GM23338 (cell line): ENCODE measurements around the gene CDK17. TPM values are rescaled to one million over a fixed set of nuclear protein-coding genes. Genes with fewer than 3 reads are reported as not detected.

Experiments used
- ATAC-seq: fragments of 200-7000 bp; cut with Tn5 transposase; 3 replicates; pipeline ENCODE4 v1.9.1; 2020
- DNase-seq: peaks from one replicate; pipeline ENCODE4 v3.0.0-alpha.2; 2015; ENCODE audit warnings: low spot score
- H2AFZ ChIP-seq: fragments of 200-600 bp; sonication (generic); 2 replicates; pipeline ENCODE4 v1.8.0; 2016; ENCODE audit warnings: antibody characterized with exemption, mild to moderate bottlenecking, moderate library complexity
- H3F3A ChIP-seq: fragments of 200-600 bp; sonication (generic); replicated peaks from 2 replicates; pipeline ENCODE4 v1.8.0; 2017; ENCODE audit warnings: antibody characterized with exemption, mixed run types, low read depth
- H3K27ac ChIP-seq: fragments of 200-600 bp; sonication (generic); 2 replicates; pipeline ENCODE4 v1.6.1; 2016; ENCODE audit warnings: low read depth
- H3K27me3 ChIP-seq: fragments of 200-600 bp; sonication (generic); 2 replicates; pipeline ENCODE4 v1.8.0; 2016; ENCODE audit warnings: mild to moderate bottlenecking, mixed run types, moderate library complexity; ENCODE audit not compliant: insufficient read depth
- H3K36me3 ChIP-seq: fragments of 200-600 bp; sonication (generic); 2 replicates; pipeline ENCODE4 v1.8.0; 2016; ENCODE audit warnings: mild to moderate bottlenecking; ENCODE audit not compliant: insufficient read depth
- H3K4me1 ChIP-seq: fragments of 200-600 bp; sonication (generic); 2 replicates; pipeline ENCODE4 v1.8.0; 2016; ENCODE audit warnings: mild to moderate bottlenecking, moderate library complexity; ENCODE audit not compliant: insufficient read depth
- H3K4me2 ChIP-seq: fragments of 200-600 bp; sonication (generic); 2 replicates; pipeline ENCODE4 v1.7.1; 2017; ENCODE audit warnings: mixed run types
- H3K4me3 ChIP-seq: fragments of 200-600 bp; sonication (generic); 2 replicates; pipeline ENCODE4 v1.6.1; 2016; ENCODE audit warnings: mixed run types
- H3K79me2 ChIP-seq: fragments of 200-600 bp; sonication (generic); replicated peaks from 2 replicates; pipeline ENCODE4 v1.8.0; 2017; ENCODE audit warnings: mild to moderate bottlenecking; ENCODE audit not compliant: insufficient read depth
- H3K9me2 ChIP-seq: fragments of 200-600 bp; sonication (generic); 2 replicates; pipeline ENCODE4 v1.8.0; 2017; ENCODE audit not compliant: insufficient read depth
- H4K20me1 ChIP-seq: fragments of 200-600 bp; sonication (generic); replicated peaks from 2 replicates; pipeline ENCODE4 v1.8.0; 2017; ENCODE audit warnings: mild to moderate bottlenecking; ENCODE audit not compliant: insufficient read depth
- H3K27ac Mint-ChIP-seq: 2 replicates; pipeline ENCODE4 v1.8.0; 2020; ENCODE audit warnings: inconsistent platforms, mild to moderate bottlenecking, moderate library complexity, mixed read lengths
- H3K27me3 Mint-ChIP-seq: 3 replicates; pipeline ENCODE4 v1.8.0; 2022; ENCODE audit warnings: low read depth, mild to moderate bottlenecking, moderate library complexity, mixed read lengths, inconsistent platforms; ENCODE audit not compliant: insufficient read depth, poor library complexity
- H3K36me3 Mint-ChIP-seq: 3 replicates; pipeline ENCODE4 v1.8.0; 2021; ENCODE audit warnings: low read depth, mild to moderate bottlenecking, inconsistent platforms, moderate library complexity, mixed read lengths
- H3K4me1 Mint-ChIP-seq: 3 replicates; pipeline ENCODE4 v1.8.0; 2020; ENCODE audit warnings: mild to moderate bottlenecking, inconsistent platforms, mixed read lengths
- H3K4me3 Mint-ChIP-seq: 3 replicates; pipeline ENCODE4 v1.8.0; 2021; ENCODE audit warnings: moderate library complexity, mild to moderate bottlenecking, inconsistent platforms, mixed read lengths
- H3K9me3 Mint-ChIP-seq: 3 replicates; pipeline ENCODE4 v1.8.0; 2020; ENCODE audit warnings: moderate library complexity, mild to moderate bottlenecking, inconsistent platforms, mixed read lengths
- CREB1 ChIP-seq: fragments of 250-450 bp; sonication (Bioruptor Pico); IDR thresholded peaks from 2 replicates; pipeline ENCODE4 v1.5.0; 2020; ENCODE audit warnings: low read depth, mild to moderate bottlenecking, moderate library complexity
- EZH2 ChIP-seq: fragments of 200-600 bp; sonication (generic); IDR thresholded peaks from one replicate; pipeline ENCODE4 v1.8.0; 2017; ENCODE audit warnings: antibody characterized with exemption, mild to moderate bottlenecking, low read depth; ENCODE audit not compliant: unreplicated experiment
- EZH2phosphoT487 ChIP-seq: fragments of 200-600 bp; sonication (generic); IDR thresholded peaks from one replicate; pipeline ENCODE4 v1.8.1; 2018; ENCODE audit warnings: antibody characterized with exemption; ENCODE audit not compliant: unreplicated experiment
- JUNB ChIP-seq: IDR thresholded peaks from one replicate; pipeline ENCODE4 v1.6.1; 2016; ENCODE audit warnings: antibody characterized with exemption; ENCODE audit not compliant: unreplicated experiment
- NANOG ChIP-seq: IDR thresholded peaks from 2 replicates; pipeline ENCODE4 v1.6.1; 2016; ENCODE audit warnings: antibody characterized with exemption, borderline replicate concordance
- POLR2AphosphoS5 ChIP-seq: IDR thresholded peaks from 2 replicates; pipeline ENCODE4 v1.6.1; 2016; ENCODE audit warnings: antibody characterized with exemption, low read depth
- STAT1 ChIP-seq: IDR thresholded peaks from one replicate; pipeline ENCODE4 v1.6.1; 2016; ENCODE audit warnings: antibody characterized with exemption; ENCODE audit not compliant: unreplicated experiment
- ZNF114 ChIP-seq: fragments of 250-450 bp; sonication (Bioruptor Pico); IDR thresholded peaks from 2 replicates; pipeline ENCODE4 v1.5.0; 2020; ENCODE audit warnings: mild to moderate bottlenecking, moderate library complexity
- ZNF331 ChIP-seq: fragments of 250-450 bp; sonication (Bioruptor Pico); IDR thresholded peaks from 2 replicates; pipeline ENCODE4 v1.5.0; 2020; ENCODE audit warnings: low read depth, mild to moderate bottlenecking, moderate library complexity
- polyA plus RNA-seq: library from polyadenylated mRNA; unstranded; fragments of >200 nt; fragmentation: Nextera tagmentation; extraction: Ambion mirVana; gene quantifications from 2 replicates; pipeline ENCODE4 v1.2.1, GENCODE V29; 2016
- total RNA-seq: library from RNA; depleted of rRNA; stranded (reverse); fragments of >200 nt; shearing (Covaris generic); gene quantifications from 2 replicates; pipeline ENCODE4 v1.2.3, GENCODE V29; 2014
- TF ChIP-seq, protein P1 (sequence below), 2 experiments: fragments of 200-600 bp in 1 of 2; sonication (generic) in 1 of 2; conservative IDR thresholded peaks; 2 replicates each; pipeline versions ENCODE4 v1.5.1 to v1.6.1; 2016 to 2017; ENCODE audit warnings: antibody characterized with exemption in 2 of 2, low read depth in 2 of 2, mild to moderate bottlenecking in 2 of 2, moderate library complexity in 1 of 2
- TF ChIP-seq, protein P2 (sequence below): fragments of 250-450 bp; sonication (Bioruptor Pico); IDR thresholded peaks from 2 replicates; pipeline ENCODE4 v1.5.0; 2020; ENCODE audit warnings: mild to moderate bottlenecking, moderate library complexity
- TF ChIP-seq, protein P3 (sequence below): IDR thresholded peaks from 2 replicates; pipeline ENCODE4 v1.6.1; 2016; ENCODE audit warnings: antibody characterized with exemption
- TF ChIP-seq, protein P4 (sequence below): IDR thresholded peaks from one replicate; pipeline ENCODE4 v1.6.1; 2018; ENCODE audit warnings: antibody characterized with exemption; ENCODE audit not compliant: unreplicated experiment

CDK17 gene
- total and polyA plus RNA-seq, 2 experiments from 2014 or later = 7.6 to 34.2 TPM

DNA sequence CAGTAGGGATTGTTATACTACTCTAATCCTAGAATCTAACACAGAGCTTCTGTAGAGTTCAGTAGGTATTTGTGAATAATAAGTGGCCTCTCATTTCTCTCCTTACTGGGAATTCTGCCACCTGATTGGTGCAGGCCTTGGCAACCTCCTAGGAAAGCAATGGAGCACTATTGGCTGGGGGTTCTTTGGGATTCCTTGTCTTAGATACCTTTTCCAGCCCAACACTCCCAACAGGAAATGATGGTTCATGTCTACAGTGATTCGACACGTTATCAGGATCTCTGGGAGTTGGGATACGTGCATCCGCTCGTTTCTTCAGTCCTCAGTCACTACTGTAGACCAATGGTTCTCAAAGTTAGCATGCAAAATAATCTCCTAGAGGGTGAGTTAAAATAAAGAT lies 138.7 kb downstream of the CDK17 start:
- Histone ChIP-seq H3K27me3 (no peaks in the 10 kb centered on the region), H3K79me2 (no peaks in the 10 kb centered on the region), H3K27ac (no peak overlapping the region), H3F3A (no peaks in the 10 kb centered on the region), H3K4me1 (no peaks in the 10 kb centered on the region), H3K36me3 (peaks cover 5% of the 10 kb centered on the region; the same call in 1 of the 2 replicates), H4K20me1 (no peaks in the 10 kb centered on the region), H3K9me2 (no peaks in the 10 kb centered on the region), H3K4me3 (no peak overlapping the region), H3K4me2 (no peak overlapping the region), H2AFZ (no peak overlapping the region)
- ATAC-seq = no peak
- H3K36me3 Mint-ChIP-seq = peaks cover 16% of the 10 kb centered on the region; the same call in 2 of the 3 replicates
- H3K27me3 Mint-ChIP-seq = peaks cover 2% of the 10 kb centered on the region
- H3K9me3 Mint-ChIP-seq = no peaks in the 10 kb centered on the region
- H3K4me3 Mint-ChIP-seq = no peak overlapping the region
- H3K27ac Mint-ChIP-seq = no peak overlapping the region
- H3K4me1 Mint-ChIP-seq = peaks cover 7% of the 10 kb centered on the region; the same call in 2 of the 3 replicates
- TF ChIP-seq, protein P1, sequence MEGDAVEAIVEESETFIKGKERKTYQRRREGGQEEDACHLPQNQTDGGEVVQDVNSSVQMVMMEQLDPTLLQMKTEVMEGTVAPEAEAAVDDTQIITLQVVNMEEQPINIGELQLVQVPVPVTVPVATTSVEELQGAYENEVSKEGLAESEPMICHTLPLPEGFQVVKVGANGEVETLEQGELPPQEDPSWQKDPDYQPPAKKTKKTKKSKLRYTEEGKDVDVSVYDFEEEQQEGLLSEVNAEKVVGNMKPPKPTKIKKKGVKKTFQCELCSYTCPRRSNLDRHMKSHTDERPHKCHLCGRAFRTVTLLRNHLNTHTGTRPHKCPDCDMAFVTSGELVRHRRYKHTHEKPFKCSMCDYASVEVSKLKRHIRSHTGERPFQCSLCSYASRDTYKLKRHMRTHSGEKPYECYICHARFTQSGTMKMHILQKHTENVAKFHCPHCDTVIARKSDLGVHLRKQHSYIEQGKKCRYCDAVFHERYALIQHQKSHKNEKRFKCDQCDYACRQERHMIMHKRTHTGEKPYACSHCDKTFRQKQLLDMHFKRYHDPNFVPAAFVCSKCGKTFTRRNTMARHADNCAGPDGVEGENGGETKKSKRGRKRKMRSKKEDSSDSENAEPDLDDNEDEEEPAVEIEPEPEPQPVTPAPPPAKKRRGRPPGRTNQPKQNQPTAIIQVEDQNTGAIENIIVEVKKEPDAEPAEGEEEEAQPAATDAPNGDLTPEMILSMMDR (conservative IDR thresholded peaks at IDR 0.05; ENCODE audit: low read depth in 2 of 2) = no peak
- TF ChIP-seq ZNF331 (CRISPR knock-in tag) (no peak), NANOG (no peak), JUNB (no peak), EZH2 (no peak), CREB1 (CRISPR knock-in tag) (no peak), STAT1 (no peak), POLR2AphosphoS5 (no peak), ZNF114 (CRISPR knock-in tag) (no peak), EZH2phosphoT487 (no peak)
- TF ChIP-seq, protein P2, sequence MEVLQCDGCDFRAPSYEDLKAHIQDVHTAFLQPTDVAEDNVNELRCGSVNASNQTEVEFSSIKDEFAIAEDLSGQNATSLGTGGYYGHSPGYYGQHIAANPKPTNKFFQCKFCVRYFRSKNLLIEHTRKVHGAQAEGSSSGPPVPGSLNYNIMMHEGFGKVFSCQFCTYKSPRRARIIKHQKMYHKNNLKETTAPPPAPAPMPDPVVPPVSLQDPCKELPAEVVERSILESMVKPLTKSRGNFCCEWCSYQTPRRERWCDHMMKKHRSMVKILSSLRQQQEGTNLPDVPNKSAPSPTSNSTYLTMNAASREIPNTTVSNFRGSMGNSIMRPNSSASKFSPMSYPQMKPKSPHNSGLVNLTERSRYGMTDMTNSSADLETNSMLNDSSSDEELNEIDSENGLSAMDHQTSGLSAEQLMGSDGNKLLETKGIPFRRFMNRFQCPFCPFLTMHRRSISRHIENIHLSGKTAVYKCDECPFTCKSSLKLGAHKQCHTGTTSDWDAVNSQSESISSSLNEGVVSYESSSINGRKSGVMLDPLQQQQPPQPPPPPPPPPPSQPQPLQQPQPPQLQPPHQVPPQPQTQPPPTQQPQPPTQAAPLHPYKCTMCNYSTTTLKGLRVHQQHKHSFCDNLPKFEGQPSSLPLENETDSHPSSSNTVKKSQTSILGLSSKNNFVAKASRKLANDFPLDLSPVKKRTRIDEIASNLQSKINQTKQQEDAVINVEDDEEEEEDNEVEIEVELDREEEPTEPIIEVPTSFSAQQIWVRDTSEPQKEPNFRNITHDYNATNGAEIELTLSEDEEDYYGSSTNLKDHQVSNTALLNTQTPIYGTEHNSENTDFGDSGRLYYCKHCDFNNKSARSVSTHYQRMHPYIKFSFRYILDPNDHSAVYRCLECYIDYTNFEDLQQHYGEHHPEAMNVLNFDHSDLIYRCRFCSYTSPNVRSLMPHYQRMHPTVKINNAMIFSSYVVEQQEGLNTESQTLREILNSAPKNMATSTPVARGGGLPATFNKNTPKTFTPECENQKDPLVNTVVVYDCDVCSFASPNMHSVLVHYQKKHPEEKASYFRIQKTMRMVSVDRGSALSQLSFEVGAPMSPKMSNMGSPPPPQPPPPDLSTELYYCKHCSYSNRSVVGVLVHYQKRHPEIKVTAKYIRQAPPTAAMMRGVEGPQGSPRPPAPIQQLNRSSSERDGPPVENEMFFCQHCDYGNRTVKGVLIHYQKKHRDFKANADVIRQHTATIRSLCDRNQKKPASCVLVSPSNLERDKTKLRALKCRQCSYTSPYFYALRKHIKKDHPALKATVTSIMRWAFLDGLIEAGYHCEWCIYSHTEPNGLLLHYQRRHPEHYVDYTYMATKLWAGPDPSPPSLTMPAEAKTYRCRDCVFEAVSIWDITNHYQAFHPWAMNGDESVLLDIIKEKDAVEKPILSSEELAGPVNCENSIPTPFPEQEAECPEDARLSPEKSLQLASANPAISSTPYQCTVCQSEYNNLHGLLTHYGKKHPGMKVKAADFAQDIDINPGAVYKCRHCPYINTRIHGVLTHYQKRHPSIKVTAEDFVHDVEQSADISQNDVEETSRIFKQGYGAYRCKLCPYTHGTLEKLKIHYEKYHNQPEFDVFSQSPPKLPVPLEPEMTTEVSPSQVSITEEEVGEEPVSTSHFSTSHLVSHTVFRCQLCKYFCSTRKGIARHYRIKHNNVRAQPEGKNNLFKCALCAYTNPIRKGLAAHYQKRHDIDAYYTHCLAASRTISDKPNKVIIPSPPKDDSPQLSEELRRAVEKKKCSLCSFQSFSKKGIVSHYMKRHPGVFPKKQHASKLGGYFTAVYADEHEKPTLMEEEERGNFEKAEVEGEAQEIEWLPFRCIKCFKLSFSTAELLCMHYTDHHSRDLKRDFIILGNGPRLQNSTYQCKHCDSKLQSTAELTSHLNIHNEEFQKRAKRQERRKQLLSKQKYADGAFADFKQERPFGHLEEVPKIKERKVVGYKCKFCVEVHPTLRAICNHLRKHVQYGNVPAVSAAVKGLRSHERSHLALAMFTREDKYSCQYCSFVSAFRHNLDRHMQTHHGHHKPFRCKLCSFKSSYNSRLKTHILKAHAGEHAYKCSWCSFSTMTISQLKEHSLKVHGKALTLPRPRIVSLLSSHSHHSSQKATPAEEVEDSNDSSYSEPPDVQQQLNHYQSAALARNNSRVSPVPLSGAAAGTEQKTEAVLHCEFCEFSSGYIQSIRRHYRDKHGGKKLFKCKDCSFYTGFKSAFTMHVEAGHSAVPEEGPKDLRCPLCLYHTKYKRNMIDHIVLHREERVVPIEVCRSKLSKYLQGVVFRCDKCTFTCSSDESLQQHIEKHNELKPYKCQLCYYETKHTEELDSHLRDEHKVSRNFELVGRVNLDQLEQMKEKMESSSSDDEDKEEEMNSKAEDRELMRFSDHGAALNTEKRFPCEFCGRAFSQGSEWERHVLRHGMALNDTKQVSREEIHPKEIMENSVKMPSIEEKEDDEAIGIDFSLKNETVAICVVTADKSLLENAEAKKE (CRISPR knock-in tag) = no peak
- TF ChIP-seq, protein P3, sequence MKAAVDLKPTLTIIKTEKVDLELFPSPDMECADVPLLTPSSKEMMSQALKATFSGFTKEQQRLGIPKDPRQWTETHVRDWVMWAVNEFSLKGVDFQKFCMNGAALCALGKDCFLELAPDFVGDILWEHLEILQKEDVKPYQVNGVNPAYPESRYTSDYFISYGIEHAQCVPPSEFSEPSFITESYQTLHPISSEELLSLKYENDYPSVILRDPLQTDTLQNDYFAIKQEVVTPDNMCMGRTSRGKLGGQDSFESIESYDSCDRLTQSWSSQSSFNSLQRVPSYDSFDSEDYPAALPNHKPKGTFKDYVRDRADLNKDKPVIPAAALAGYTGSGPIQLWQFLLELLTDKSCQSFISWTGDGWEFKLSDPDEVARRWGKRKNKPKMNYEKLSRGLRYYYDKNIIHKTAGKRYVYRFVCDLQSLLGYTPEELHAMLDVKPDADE = no peak
- TF ChIP-seq, protein P4, sequence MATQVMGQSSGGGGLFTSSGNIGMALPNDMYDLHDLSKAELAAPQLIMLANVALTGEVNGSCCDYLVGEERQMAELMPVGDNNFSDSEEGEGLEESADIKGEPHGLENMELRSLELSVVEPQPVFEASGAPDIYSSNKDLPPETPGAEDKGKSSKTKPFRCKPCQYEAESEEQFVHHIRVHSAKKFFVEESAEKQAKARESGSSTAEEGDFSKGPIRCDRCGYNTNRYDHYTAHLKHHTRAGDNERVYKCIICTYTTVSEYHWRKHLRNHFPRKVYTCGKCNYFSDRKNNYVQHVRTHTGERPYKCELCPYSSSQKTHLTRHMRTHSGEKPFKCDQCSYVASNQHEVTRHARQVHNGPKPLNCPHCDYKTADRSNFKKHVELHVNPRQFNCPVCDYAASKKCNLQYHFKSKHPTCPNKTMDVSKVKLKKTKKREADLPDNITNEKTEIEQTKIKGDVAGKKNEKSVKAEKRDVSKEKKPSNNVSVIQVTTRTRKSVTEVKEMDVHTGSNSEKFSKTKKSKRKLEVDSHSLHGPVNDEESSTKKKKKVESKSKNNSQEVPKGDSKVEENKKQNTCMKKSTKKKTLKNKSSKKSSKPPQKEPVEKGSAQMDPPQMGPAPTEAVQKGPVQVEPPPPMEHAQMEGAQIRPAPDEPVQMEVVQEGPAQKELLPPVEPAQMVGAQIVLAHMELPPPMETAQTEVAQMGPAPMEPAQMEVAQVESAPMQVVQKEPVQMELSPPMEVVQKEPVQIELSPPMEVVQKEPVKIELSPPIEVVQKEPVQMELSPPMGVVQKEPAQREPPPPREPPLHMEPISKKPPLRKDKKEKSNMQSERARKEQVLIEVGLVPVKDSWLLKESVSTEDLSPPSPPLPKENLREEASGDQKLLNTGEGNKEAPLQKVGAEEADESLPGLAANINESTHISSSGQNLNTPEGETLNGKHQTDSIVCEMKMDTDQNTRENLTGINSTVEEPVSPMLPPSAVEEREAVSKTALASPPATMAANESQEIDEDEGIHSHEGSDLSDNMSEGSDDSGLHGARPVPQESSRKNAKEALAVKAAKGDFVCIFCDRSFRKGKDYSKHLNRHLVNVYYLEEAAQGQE = no peak
- DNase-seq = no peak
